ENCODE measurements around the gene CDH23. TPM values are rescaled to one million over a fixed set of nuclear protein-coding genes. Genes with fewer than 3 reads are reported as not detected.

Gene CDH23
- total and polyA plus RNA-seq, 2 donors from 2014 or later, result 1.1 to 6.4 TPM

- intact Hi-C loops (cut with DNase I), result no loop called here
- Histone ChIP-seq H3K9me3 (ENCODE audit: control insufficient read depth in 2 of 3, insufficient read depth in 1 of 3, low read length in 3 of 3) (no peaks in the 10 kb centered on the region), H3K4me3 (ENCODE audit: low read length in 3 of 3) (no peak overlapping the region), H3K4me1 (ENCODE audit: control insufficient read depth in 2 of 3, insufficient read depth in 2 of 3, low read depth in 1 of 3, low read length in 3 of 3) (no peaks in the 10 kb centered on the region), H3K27ac (ENCODE audit: low read depth in 2 of 2, low read length in 2 of 2) (no peak overlapping the region), H3K9ac (ENCODE audit: low read length in 3 of 3) (no peak overlapping the region), H3K36me3 (ENCODE audit: control insufficient read depth in 2 of 3, insufficient read depth in 3 of 3, low read length in 3 of 3) (no peaks in the 10 kb centered on the region), H3K27me3 (ENCODE audit: control insufficient read depth, insufficient read depth, low read length) (no peaks in the 10 kb centered on the region)
- FAIRE-seq, result no peak
- no peak for DNase-seq
- no peak for TF ChIP-seq CTCF (IDR thresholded peaks at IDR 0.05; ENCODE audit: borderline replicate concordance, extremely low read depth, insufficient read depth)
These were observed 109.1 kb downstream of the CDH23 start for GRCh38 chr10:71505862-71506261.

- intact Hi-C loops (cut with DNase I), result no loop called here
- FAIRE-seq, result no peak
These were observed 112.7 kb downstream of the CDH23 start for GRCh38 chr10:71509444-71509843.

GRCh38 chr10:71511206-71511605, 114.5 kb downstream of the CDH23 start:
- intact Hi-C loops (cut with DNase I), result no loop called here
- Histone ChIP-seq H3K27ac (ENCODE audit: low read depth in 2 of 2, low read length in 2 of 2) (no peak overlapping the region), H3K36me3 (ENCODE audit: control insufficient read depth in 2 of 3, insufficient read depth in 3 of 3, low read length in 3 of 3) (no peaks in the 10 kb centered on the region), H3K4me3 (ENCODE audit: low read length in 3 of 3) (no peak overlapping the region), H3K27me3 (ENCODE audit: control insufficient read depth, insufficient read depth, low read length) (no peaks in the 10 kb centered on the region), H3K9me3 (ENCODE audit: control insufficient read depth in 2 of 3, insufficient read depth in 1 of 3, low read length in 3 of 3) (no peaks in the 10 kb centered on the region), H3K4me1 (ENCODE audit: control insufficient read depth in 2 of 3, insufficient read depth in 2 of 3, low read depth in 1 of 3, low read length in 3 of 3) (no peaks in the 10 kb centered on the region), H3K9ac (ENCODE audit: low read length in 3 of 3) (no peak overlapping the region)
- DNase-seq (no peak), FAIRE-seq (no peak)
- no peak for TF ChIP-seq CTCF (IDR thresholded peaks at IDR 0.05; ENCODE audit: borderline replicate concordance, extremely low read depth, insufficient read depth)

More at GRCh38 chr10:71509444-71509843, 112.7 kb downstream of the CDH23 start:
- no peak overlapping the region for H3K9ac ChIP-seq (ENCODE audit: low read length in 3 of 3)
- no peak overlapping the region for H3K4me3 ChIP-seq (ENCODE audit: low read length in 3 of 3)
- no peaks in the 10 kb centered on the region for H3K36me3 ChIP-seq (ENCODE audit: control insufficient read depth in 2 of 3, insufficient read depth in 3 of 3, low read length in 3 of 3)
- no peaks in the 10 kb centered on the region for H3K27me3 ChIP-seq (ENCODE audit: control insufficient read depth, insufficient read depth, low read length)
- H3K9me3 ChIP-seq (ENCODE audit: control insufficient read depth in 2 of 3, insufficient read depth in 1 of 3, low read length in 3 of 3), result no peaks in the 10 kb centered on the region
- H3K27ac ChIP-seq (ENCODE audit: low read depth in 2 of 2, low read length in 2 of 2), result no peak overlapping the region
- DNase-seq, result no peak
- no peak for TF ChIP-seq CTCF (IDR thresholded peaks at IDR 0.05; ENCODE audit: borderline replicate concordance, extremely low read depth, insufficient read depth)
- H3K4me1 ChIP-seq (ENCODE audit: control insufficient read depth in 2 of 3, insufficient read depth in 2 of 3, low read depth in 1 of 3, low read length in 3 of 3), result no peaks in the 10 kb centered on the region

GRCh38 chr10:71512312-71512711, 115.6 kb downstream of the CDH23 start:
- Histone ChIP-seq H3K27me3 (ENCODE audit: control insufficient read depth, insufficient read depth, low read length) (no peaks in the 10 kb centered on the region), H3K36me3 (ENCODE audit: control insufficient read depth in 2 of 3, insufficient read depth in 3 of 3, low read length in 3 of 3) (no peaks in the 10 kb centered on the region), H3K4me1 (ENCODE audit: control insufficient read depth in 2 of 3, insufficient read depth in 2 of 3, low read depth in 1 of 3, low read length in 3 of 3) (no peaks in the 10 kb centered on the region), H3K9me3 (ENCODE audit: control insufficient read depth in 2 of 3, insufficient read depth in 1 of 3, low read length in 3 of 3) (no peaks in the 10 kb centered on the region), H3K4me3 (ENCODE audit: low read length in 3 of 3) (no peak overlapping the region), H3K27ac (ENCODE audit: low read depth in 2 of 2, low read length in 2 of 2) (no peak overlapping the region), H3K9ac (ENCODE audit: low read length in 3 of 3) (no peak overlapping the region)
- TF ChIP-seq CTCF (IDR thresholded peaks at IDR 0.05; ENCODE audit: borderline replicate concordance, extremely low read depth, insufficient read depth), result no peak
- intact Hi-C loops (cut with DNase I), result no loop called here
- DNase-seq (peak in 1 of 5 donors; percentile 20), FAIRE-seq (no peak)

All from kidney (tissue), 14 donors.